SJSA1 (cell line): ENCODE results near the gene ITGB3. TPM values are rescaled to one million over a fixed set of nuclear protein-coding genes. Genes with fewer than 3 reads are reported as not detected.
A peak's percentile ranks its signal among the peaks of the same experiment; 100 is the strongest.

Experiments used
- DNase-seq, 2 experiments: peaks; one replicate each; pipeline ENCODE4 v3.0.0-alpha.2; 2015 to 2020; ENCODE audit warnings: low spot score in 2 of 2, low read depth in 1 of 2
- H3K27ac ChIP-seq: fragments of 250-450 bp; sonication (Bioruptor Pico); 2 replicates; pipeline ENCODE4 v1.5.1; 2020; ENCODE audit warnings: mild to moderate bottlenecking, moderate library complexity
- H3K27me3 ChIP-seq: fragments of 250-450 bp; sonication (Bioruptor Pico); replicated peaks from 2 replicates; pipeline ENCODE4 v1.5.1; 2020; ENCODE audit warnings: mild to moderate bottlenecking, moderate library complexity
- H3K36me3 ChIP-seq: fragments of 250-450 bp; sonication (Bioruptor Pico); 2 replicates; pipeline ENCODE4 v1.5.1; 2020; ENCODE audit warnings: mild to moderate bottlenecking
- H3K4me1 ChIP-seq: fragments of 250-450 bp; sonication (Bioruptor Pico); replicated peaks from 2 replicates; pipeline ENCODE4 v1.6.1; 2021; ENCODE audit warnings: mild to moderate bottlenecking
- H3K4me3 ChIP-seq: fragments of 250-450 bp; sonication (Bioruptor Pico); 2 replicates; pipeline ENCODE4 v1.5.1; 2020; ENCODE audit warnings: mild to moderate bottlenecking
- H3K9me3 ChIP-seq: fragments of 250-450 bp; sonication (Bioruptor Pico); replicated peaks from 2 replicates; pipeline ENCODE4 v1.5.1; 2020; ENCODE audit warnings: mild to moderate bottlenecking
- total RNA-seq: library from RNA; depleted of rRNA; stranded (reverse); fragments of >200 nt; shearing (Covaris generic); gene quantifications from 2 replicates; pipeline ENCODE4 v1.2.3, GENCODE V29; 2014

ITGB3 gene
- total RNA-seq, 1 experiment from 2014 or later, result 202 TPM

- no peak for DNase-seq
- Histone ChIP-seq H3K27ac (no peak overlapping the region), H3K4me3 (no peak overlapping the region), H3K4me1 (peaks cover 13% of the 10 kb centered on the region), H3K27me3 (no peaks in the 10 kb centered on the region), H3K9me3 (no peaks in the 10 kb centered on the region), H3K36me3 (peaks cover 95% of the 10 kb centered on the region)
These were observed 44.2 kb downstream of the ITGB3 start for GRCh38 chr17:47297661-47298400.

- no peaks in the 10 kb centered on the region for H3K9me3 ChIP-seq
- H3K27ac ChIP-seq, result no peak overlapping the region
- H3K4me3 ChIP-seq, result no peak overlapping the region
- H3K36me3 ChIP-seq, result peaks cover 95% of the 10 kb centered on the region
- no peaks in the 10 kb centered on the region for H3K27me3 ChIP-seq
- DNase-seq, result no peak
- peaks cover 12% of the 10 kb centered on the region for H3K4me1 ChIP-seq
These were observed 45.1 kb downstream of the ITGB3 start for GRCh38 chr17:47298712-47299111.

DNA sequence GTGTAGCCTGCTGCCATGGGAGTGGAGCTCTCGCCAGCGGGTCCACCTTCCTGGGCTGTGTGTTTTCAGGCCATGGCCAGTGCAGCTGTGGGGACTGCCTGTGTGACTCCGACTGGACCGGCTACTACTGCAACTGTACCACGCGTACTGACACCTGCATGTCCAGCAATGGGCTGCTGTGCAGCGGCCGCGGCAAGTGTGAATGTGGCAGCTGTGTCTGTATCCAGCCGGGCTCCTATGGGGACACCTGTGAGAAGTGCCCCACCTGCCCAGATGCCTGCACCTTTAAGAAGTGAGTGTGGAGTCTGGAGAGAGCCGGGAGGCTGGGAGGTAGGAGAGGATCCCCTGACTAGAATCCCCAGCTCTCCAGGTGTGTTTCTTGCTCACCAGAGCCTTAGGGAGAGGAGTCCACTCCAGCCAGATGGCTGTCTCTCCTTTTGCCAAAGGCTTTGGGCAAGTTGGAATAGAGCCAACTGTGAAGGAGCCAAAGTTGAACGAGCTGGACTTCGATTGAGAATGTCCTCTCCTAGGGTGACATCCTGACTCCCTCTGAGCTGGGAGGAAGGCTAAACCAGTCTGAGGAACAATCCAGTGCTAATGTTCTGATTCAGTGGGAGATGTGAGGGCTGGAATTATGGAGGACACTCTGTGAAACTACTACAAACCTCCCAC is 45.7 kb downstream of the ITGB3 start:
- no peak overlapping the region for H3K4me3 ChIP-seq
- H3K27ac ChIP-seq, result no peak overlapping the region
- peaks cover 11% of the 10 kb centered on the region for H3K4me1 ChIP-seq
- H3K27me3 ChIP-seq, result no peaks in the 10 kb centered on the region
- H3K36me3 ChIP-seq, result peaks cover 95% of the 10 kb centered on the region
- no peak for DNase-seq
- no peaks in the 10 kb centered on the region for H3K9me3 ChIP-seq

- no peak for DNase-seq
- no peaks in the 10 kb centered on the region for H3K9me3 ChIP-seq
These were observed 47.1 kb downstream of the ITGB3 start for GRCh38 chr17:47300718-47301117.

DNA sequence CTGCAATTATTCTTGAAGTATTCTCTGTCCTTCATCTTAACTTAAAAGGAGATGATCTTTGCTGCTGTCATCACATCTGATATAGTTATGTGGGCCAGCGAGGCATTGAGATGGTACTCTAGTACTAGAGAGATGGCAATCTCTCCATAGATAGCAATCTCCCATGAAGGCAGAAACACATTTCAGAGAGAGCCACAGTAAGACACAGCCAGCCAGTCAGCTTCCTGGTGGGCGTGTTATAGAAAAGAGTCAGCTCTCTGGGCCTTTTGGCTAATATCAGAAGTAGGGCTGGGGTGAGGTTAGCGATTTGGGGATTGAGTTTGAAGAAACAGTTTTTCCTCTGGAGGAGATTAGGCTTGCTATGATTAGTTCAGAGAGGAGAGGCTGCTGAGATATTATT is 47.5 kb downstream of the ITGB3 start:
- Histone ChIP-seq H3K4me1 (peaks cover 22% of the 10 kb centered on the region), H3K4me3 (no peak overlapping the region), H3K36me3 (peaks cover 92% of the 10 kb centered on the region), H3K9me3 (no peaks in the 10 kb centered on the region), H3K27me3 (no peaks in the 10 kb centered on the region), H3K27ac (no peak overlapping the region)
- no peak for DNase-seq

More at GRCh38 chr17:47300718-47301117, 47.1 kb downstream of the ITGB3 start:
- Histone ChIP-seq H3K27me3 (no peaks in the 10 kb centered on the region), H3K36me3 (peaks cover 93% of the 10 kb centered on the region), H3K27ac (no peak overlapping the region), H3K4me3 (no peak overlapping the region), H3K4me1 (peaks cover 17% of the 10 kb centered on the region)

DNA sequence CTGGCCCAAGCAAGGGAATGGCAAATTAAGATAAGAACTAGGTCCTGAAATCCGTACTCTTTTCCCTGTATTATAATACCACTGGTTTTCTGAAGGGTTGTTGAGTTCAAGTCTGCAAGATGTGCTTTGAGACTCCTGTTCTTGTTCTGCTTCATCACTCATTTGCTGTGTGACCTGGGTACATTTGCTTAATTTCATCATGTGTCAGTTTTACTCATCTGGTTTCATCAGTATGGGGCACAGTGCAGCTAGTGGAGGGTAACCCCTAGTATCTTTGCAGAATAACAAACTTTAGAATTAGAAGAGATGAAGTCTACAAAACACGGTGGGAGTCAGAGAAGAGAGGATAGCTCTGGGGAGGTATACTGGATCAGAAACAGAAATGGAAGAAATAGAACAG is 48.2 kb downstream of the ITGB3 start:
- no peak overlapping the region for H3K4me3 ChIP-seq
- no peak overlapping the region for H3K27ac ChIP-seq
- peaks cover 28% of the 10 kb centered on the region for H3K4me1 ChIP-seq
- peaks cover 92% of the 10 kb centered on the region for H3K36me3 ChIP-seq
- H3K27me3 ChIP-seq, result no peaks in the 10 kb centered on the region
- no peaks in the 10 kb centered on the region for H3K9me3 ChIP-seq
- DNase-seq, result no peak

- H3K4me3 ChIP-seq, result no peak overlapping the region
- peak overlapping the region; percentile 89 for H3K27ac ChIP-seq
- no peaks in the 10 kb centered on the region for H3K9me3 ChIP-seq
- H3K36me3 ChIP-seq, result peaks cover 90% of the 10 kb centered on the region
- H3K4me1 ChIP-seq, result peaks cover 30% of the 10 kb centered on the region
- no peaks in the 10 kb centered on the region for H3K27me3 ChIP-seq
- DNase-seq, result no peak
These were observed 50.6 kb downstream of the ITGB3 start for GRCh38 chr17:47304186-47304585.

GRCh38 chr17:47305302-47305923 is 51.8 kb downstream of the ITGB3 start:
- no peaks in the 10 kb centered on the region for H3K27me3 ChIP-seq
- H3K4me3 ChIP-seq, result no peak overlapping the region
- H3K9me3 ChIP-seq, result no peaks in the 10 kb centered on the region
- peaks cover 88% of the 10 kb centered on the region for H3K36me3 ChIP-seq
- peak; percentile 74 to 98 for DNase-seq
- H3K27ac ChIP-seq, result peak overlapping the region; percentile 89
- peaks cover 30% of the 10 kb centered on the region for H3K4me1 ChIP-seq

- no peaks in the 10 kb centered on the region for H3K9me3 ChIP-seq
- H3K27ac ChIP-seq, result no peak overlapping the region
- H3K4me3 ChIP-seq, result no peak overlapping the region
- no peak for DNase-seq
- H3K4me1 ChIP-seq, result peaks cover 34% of the 10 kb centered on the region
- no peaks in the 10 kb centered on the region for H3K27me3 ChIP-seq
- H3K36me3 ChIP-seq, result peaks cover 71% of the 10 kb centered on the region
These were observed 56.6 kb downstream of the ITGB3 start for GRCh38 chr17:47310186-47310733.

DNA sequence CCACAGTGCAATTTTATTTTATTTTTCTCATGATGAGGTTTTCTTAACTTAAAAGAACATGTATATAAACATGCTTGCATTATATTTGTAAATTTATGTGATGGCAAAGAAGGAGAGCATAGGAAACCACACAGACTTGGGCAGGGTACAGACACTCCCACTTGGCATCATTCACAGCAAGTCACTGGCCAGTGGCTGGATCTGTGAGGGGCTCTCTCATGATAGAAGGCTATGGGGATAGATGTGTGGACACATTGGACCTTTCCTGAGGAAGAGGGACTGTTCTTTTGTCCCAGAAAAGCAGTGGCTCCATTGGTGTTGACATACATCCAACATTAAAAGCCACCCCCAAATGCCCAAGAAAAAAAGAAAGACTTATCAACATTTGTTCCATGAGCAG is 57.8 kb downstream of the ITGB3 start:
- Histone ChIP-seq H3K27ac (no peak overlapping the region), H3K36me3 (peaks cover 68% of the 10 kb centered on the region), H3K4me1 (peaks cover 36% of the 10 kb centered on the region), H3K9me3 (no peaks in the 10 kb centered on the region), H3K4me3 (no peak overlapping the region), H3K27me3 (no peaks in the 10 kb centered on the region)
- DNase-seq, result no peak

DNA sequence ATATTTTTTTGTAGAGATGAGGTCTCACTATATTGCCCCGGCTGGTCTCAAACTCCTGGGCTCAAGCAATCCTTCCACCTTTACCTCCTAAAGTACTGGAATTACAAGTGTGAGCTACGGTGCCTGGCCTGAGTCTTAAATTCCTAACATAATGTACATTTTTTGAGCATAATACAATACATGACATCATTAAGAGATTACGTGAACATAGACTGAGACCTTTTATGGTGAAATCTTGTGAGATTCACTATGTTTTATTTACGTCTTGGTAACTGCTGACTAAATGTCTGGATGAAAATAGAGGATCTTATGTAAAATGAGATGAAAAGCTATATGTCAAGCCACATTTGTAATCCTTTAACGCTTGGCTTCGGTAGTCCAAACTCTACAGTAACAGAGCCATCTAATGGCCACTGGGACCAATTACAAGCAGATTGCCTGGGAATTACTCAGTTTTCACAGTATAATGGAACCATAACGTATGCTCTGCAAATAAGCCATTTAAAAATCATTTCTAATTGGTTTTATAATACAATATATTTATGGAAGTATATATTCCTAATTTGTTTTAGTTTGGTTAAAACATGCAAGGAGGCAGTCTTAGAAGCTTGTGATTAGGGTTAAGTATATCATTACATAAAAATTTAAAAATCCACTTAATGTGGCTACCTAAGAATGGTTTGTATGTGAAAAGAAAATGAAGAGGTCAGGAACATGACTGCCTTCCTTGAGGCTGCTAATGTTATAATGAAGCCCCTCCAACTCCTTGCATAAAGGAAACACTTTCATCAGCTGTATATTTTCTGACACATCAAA is 62.0 kb downstream of the ITGB3 start:
- Histone ChIP-seq H3K27me3 (no peaks in the 10 kb centered on the region), H3K27ac (peak overlapping the region; percentile 48), H3K4me3 (no peak overlapping the region), H3K4me1 (peaks cover 40% of the 10 kb centered on the region), H3K9me3 (no peaks in the 10 kb centered on the region), H3K36me3 (peaks cover 40% of the 10 kb centered on the region)
- peak in 1 of 2 experiments; percentile 91 for DNase-seq

DNA sequence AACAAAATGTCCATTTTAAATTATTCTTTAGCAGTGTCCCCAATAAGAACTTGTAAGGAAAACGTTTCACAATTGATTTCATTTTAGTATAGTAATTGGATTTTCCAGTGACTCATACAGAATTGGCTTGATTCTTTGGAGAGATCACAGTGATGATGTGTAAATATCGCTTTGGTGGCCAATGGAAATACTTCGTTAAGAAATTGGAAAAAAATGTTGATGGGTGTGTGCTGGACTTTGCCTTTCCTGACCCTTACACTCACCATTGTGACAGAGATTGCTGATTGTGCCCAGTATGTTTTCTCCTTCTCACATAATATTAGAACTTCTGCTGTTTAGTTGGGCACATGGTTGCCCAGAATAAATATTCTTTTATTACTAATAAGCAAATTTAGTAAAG is 62.7 kb downstream of the ITGB3 start:
- Histone ChIP-seq H3K36me3 (peaks cover 33% of the 10 kb centered on the region), H3K27ac (peak overlapping the region; percentile 48), H3K9me3 (no peaks in the 10 kb centered on the region), H3K27me3 (no peaks in the 10 kb centered on the region), H3K4me3 (no peak overlapping the region), H3K4me1 (peaks cover 40% of the 10 kb centered on the region)
- DNase-seq, result peak in 1 of 2 experiments; percentile 28

GRCh38 chr17:47317119-47317518 is 63.5 kb downstream of the ITGB3 start:
- Histone ChIP-seq H3K36me3 (peaks cover 25% of the 10 kb centered on the region), H3K4me3 (no peak overlapping the region), H3K9me3 (no peaks in the 10 kb centered on the region), H3K4me1 (peaks cover 40% of the 10 kb centered on the region), H3K27ac (no peak overlapping the region), H3K27me3 (no peaks in the 10 kb centered on the region)
- no peak for DNase-seq
